Measurements from ENCODE around the gene MXRA8. TPM values are rescaled to one million over a fixed set of nuclear protein-coding genes. Genes with fewer than 3 reads are reported as not detected.

MXRA8 gene
- total and polyA plus RNA-seq, 7 donors: 7.2 to 24.3 (median 10.1) TPM

DNA sequence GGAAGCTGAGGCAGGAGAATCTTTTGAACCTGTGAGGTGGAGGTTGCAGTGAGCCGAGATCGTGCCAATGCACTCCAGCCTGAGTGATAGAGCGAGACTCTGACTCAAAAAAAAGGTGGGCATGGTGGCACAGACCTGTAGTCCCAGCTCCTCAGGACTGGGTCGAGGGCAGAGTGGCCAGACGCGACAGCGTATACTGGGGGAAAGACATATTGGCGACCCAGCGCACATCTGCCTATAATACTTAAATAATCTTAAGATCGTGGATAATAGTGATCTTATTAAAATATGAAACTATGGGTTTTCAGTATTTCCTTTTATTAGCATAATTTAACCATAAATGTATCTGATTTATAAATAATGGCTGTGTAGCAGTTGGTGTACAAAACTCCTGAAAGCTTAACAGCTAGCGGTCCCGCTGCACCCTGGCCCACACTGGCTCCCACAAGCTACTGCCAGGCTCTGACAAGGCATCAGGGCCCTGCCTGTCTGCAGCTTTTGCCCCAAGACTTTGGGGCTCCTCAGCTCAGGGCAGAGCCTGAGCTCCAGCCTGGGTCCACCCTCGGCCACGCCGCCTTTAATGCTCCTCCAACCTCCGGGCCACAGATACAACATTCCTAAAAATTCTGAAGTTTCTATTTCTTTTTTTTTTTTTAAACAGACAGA is 19.3 kb upstream of the MXRA8 start:
- ATAC-seq (no peak), DNase-seq (peak in 1 of 2 donors; percentile 41)
- intact Hi-C loops (cut with DNase I): no loop called here
- TF ChIP-seq, protein P1, sequence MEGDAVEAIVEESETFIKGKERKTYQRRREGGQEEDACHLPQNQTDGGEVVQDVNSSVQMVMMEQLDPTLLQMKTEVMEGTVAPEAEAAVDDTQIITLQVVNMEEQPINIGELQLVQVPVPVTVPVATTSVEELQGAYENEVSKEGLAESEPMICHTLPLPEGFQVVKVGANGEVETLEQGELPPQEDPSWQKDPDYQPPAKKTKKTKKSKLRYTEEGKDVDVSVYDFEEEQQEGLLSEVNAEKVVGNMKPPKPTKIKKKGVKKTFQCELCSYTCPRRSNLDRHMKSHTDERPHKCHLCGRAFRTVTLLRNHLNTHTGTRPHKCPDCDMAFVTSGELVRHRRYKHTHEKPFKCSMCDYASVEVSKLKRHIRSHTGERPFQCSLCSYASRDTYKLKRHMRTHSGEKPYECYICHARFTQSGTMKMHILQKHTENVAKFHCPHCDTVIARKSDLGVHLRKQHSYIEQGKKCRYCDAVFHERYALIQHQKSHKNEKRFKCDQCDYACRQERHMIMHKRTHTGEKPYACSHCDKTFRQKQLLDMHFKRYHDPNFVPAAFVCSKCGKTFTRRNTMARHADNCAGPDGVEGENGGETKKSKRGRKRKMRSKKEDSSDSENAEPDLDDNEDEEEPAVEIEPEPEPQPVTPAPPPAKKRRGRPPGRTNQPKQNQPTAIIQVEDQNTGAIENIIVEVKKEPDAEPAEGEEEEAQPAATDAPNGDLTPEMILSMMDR (IDR thresholded peaks at IDR 0.05): no peak
- Histone ChIP-seq H3K27me3 (ENCODE audit: insufficient read depth in 3 of 3, low read length in 2 of 3) (no peaks in the 10 kb centered on the region), H3K36me3 (ENCODE audit: insufficient read depth in 1 of 2, low read depth in 1 of 2) (peaks cover 0 to 12% of the 10 kb centered on the region in 2 donors), H3K4me1 (peaks cover 22% of the 10 kb centered on the region), H3K27ac (no peak overlapping the region), H3K9me3 (no peaks in the 10 kb centered on the region), H3K4me3 (no peak overlapping the region)
- WGBS, 3 donors: 92 to 95% (median 94%) methylated on average over 16 of the region's 16 CpGs

DNA sequence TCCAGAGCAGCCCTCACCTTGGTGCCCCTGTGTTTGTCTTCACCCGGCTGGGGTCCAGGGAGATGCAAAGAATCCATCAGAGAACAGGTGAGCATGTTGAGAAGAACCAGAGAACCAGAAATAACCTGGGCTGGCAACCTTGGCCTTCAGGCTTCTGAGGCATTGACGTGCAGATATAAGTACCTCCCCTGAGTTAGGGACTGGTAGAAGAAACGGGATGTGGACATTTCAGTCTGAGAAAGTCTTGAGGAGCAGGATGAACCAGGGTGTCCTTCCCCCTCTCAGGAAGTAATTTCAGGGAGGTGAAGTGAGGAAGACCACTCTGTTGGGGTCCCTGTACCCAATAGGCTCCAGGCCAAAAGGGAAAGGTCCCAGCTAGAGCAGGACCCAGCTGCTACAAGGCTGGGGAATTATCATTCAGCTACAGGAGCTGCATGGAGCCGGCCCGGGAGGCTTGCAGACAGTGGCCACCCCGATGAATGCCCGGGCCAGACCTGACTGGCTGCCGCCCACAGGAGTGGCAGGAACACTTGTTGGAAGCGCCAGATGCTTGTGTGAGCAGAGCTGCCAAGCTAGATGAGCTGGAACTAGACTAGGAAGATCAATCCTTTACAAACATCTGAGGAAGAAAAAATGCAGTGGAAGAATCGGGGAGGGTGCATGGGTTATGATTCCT is 18.3 kb upstream of the MXRA8 start:
- H3K4me3 ChIP-seq: no peak overlapping the region
- TF ChIP-seq, protein P1 (IDR thresholded peaks at IDR 0.05): no peak
- peaks cover 31% of the 10 kb centered on the region for H3K4me1 ChIP-seq
- WGBS, 3 donors: 60 to 71% (median 65%) methylated on average over 10 of the region's 10 CpGs
- no peak for ATAC-seq
- H3K9me3 ChIP-seq: no peaks in the 10 kb centered on the region
- DNase-seq: peak in 1 of 2 donors; percentile 49
- intact Hi-C loops (cut with DNase I): no loop called here
- no peaks in the 10 kb centered on the region for H3K27me3 ChIP-seq (ENCODE audit: insufficient read depth in 3 of 3, low read length in 2 of 3)
- H3K36me3 ChIP-seq (ENCODE audit: insufficient read depth in 1 of 2, low read depth in 1 of 2): peaks cover 0 to 12% of the 10 kb centered on the region in 2 donors
- peak overlapping the region; percentile 1 for H3K27ac ChIP-seq

DNA sequence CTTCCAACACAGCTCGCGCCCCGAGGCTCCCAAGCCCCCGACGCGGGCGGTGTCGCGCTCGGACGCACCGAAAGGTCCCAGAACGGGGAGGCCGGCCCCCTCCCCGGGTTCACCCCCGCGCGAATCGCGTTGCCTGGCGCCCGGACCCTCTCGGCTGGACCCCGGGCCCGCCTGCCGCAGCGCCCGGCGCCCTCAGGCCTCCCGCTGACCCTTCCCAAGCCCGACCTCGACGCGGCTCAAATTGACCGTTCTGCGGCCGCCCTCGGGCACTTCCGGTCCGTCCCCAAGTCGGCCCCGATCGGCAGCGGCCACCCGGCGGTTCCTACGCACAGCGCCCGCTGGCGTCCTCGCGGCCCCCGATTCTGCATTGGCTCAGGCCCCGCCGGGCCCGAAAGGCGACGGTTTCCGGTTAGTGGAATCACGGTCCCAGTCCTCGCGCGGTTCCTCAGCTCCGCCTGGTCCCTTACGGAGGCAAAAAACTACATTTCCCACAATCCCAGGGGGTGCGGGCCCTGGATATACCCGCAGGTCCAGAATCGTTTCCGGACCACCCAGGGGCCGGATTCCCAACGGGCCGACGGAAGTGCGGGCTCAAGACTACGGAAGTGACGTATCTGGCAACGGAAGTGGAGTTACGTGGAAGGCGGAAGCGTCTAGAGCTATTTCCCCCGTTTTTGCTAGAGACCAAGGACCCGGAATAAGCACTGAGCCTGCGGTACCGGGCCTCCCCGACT is 16.7 kb upstream of the MXRA8 start, which contains the start of gene AURKAIP1:
AURKAIP1 (minus strand) TSS at position 279 of the 734 bp plus-strand sequence. CDS start 451 bp downstream, outside the sequence.
- TF ChIP-seq, protein P1 (IDR thresholded peaks at IDR 0.05): peak; percentile 29
- Histone ChIP-seq H3K4me3 (peak within 1 kb of the TSS; percentile 87), H3K4me1 (peaks cover 32% of the 10 kb centered on the region), H3K9me3 (no peaks in the 10 kb centered on the region), H3K36me3 (ENCODE audit: insufficient read depth in 1 of 2, low read depth in 1 of 2) (peaks cover 0 to 12% of the 10 kb centered on the region in 2 donors), H3K27me3 (ENCODE audit: insufficient read depth in 3 of 3, low read length in 2 of 3) (no peaks in the 10 kb centered on the region), H3K27ac (peak within 1 kb of the TSS; percentile 90)
- 0 to 1% (median 1%) methylated on average over 79 to 85 of the region's 85 CpGs for WGBS, 3 donors
- intact Hi-C loops (cut with DNase I): loop anchor here in 1 of 2 donors (2.0 kb wide), 1 partner anchor 24 kb away; the partner anchor contains the start of gene CCNL2
- ATAC-seq (peak; percentile 93 to 95 (median 94)), DNase-seq (peak; percentile 97 to 99)

DNA sequence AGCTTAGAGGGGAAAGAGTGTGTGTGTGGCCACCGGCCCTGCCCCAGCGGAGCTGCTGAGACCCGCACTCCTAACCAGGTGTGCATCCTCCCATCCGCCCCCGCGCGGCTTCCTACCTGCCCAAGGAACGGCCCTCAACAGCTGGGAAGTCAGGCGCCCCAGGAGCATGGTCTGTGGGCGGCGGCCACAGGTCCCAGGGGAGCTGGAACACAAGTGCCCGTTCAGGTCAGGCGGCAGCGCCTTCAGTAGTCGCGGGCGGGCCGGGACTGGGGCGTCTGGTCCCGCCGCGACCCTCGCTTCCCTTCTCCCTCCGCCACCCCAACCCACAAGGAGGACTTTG is 16.2 kb upstream of the MXRA8 start:
- peak overlapping the region; percentile 90 for H3K27ac ChIP-seq
- DNase-seq: peak; percentile 50 to 69
- intact Hi-C loops (cut with DNase I): loop anchor here in 1 of 2 donors (2.0 kb wide), 1 partner anchor 24 kb away; the partner anchor contains the start of gene CCNL2
- H3K27me3 ChIP-seq (ENCODE audit: insufficient read depth in 3 of 3, low read length in 2 of 3): no peaks in the 10 kb centered on the region
- ATAC-seq: peak; percentile 0 to 11 (median 6)
- H3K9me3 ChIP-seq: no peaks in the 10 kb centered on the region
- WGBS, 3 donors: 0 to 1% (median 1%) methylated on average over 12 to 24 of the region's 24 CpGs
- TF ChIP-seq, protein P1 (IDR thresholded peaks at IDR 0.05): no peak
- H3K4me1 ChIP-seq: peaks cover 32% of the 10 kb centered on the region
- peak overlapping the region; percentile 87 for H3K4me3 ChIP-seq
- peaks cover 0 to 12% of the 10 kb centered on the region in 2 donors for H3K36me3 ChIP-seq (ENCODE audit: insufficient read depth in 1 of 2, low read depth in 1 of 2)

All from psoas muscle (tissue), 8 donors.